GM20000 (cell line): ENCODE data around the gene INO80C.
A peak's percentile ranks its signal among the peaks of the same experiment; 100 is the strongest.

ENCODE experiments used
- DNase-seq: peaks from one replicate; pipeline ENCODE4 v3.0.0; 2012; ENCODE audit warnings: low spot score
- CTCF ChIP-seq: IDR thresholded peaks from 2 replicates; pipeline ENCODE4 v1.5.1; 2012; ENCODE audit warnings: mild to moderate bottlenecking, control low read depth; ENCODE audit errors: extremely low read depth, missing control alignments

Gene INO80C

GRCh38 chr18:35466334-35466733 is 31.4 kb downstream of the INO80C start:
- no peak for TF ChIP-seq CTCF
- DNase-seq = peak; percentile 50

- no peak for TF ChIP-seq CTCF
- DNase-seq = no peak
Measured at GRCh38 chr18:35465329-35465728, 32.4 kb downstream of the INO80C start.

- no peak for TF ChIP-seq CTCF
- no peak for DNase-seq
Measured at GRCh38 chr18:35464831-35465279, 32.9 kb downstream of the INO80C start.

GRCh38 chr18:35463827-35464226 is 33.9 kb downstream of the INO80C start:
- no peak for DNase-seq
- TF ChIP-seq CTCF = no peak

- TF ChIP-seq CTCF = no peak
- no peak for DNase-seq
Measured at GRCh38 chr18:35463050-35463449, 34.7 kb downstream of the INO80C start.

GRCh38 chr18:35460736-35461161 is 37.0 kb downstream of the INO80C start:
- no peak for TF ChIP-seq CTCF
- no peak for DNase-seq

GRCh38 chr18:35459997-35460396 is 37.8 kb downstream of the INO80C start:
- TF ChIP-seq CTCF = no peak
- DNase-seq = no peak
